Epithelial cell of proximal tubule (primary cell): ENCODE data around the gene PAQR9. TPM values are rescaled to one million over a fixed set of nuclear protein-coding genes. Genes with fewer than 3 reads are reported as not detected.

Source experiments
- DNase-seq: peaks from one replicate; pipeline ENCODE4 v3.0.0-alpha.2; 2011; ENCODE audit warnings: low read depth
- H3K4me3 ChIP-seq: 2 replicates; pipeline ENCODE4 v1.5.1; 2011; ENCODE audit warnings: low read depth, mild to moderate bottlenecking, low read length
- total RNA-seq: library from RNA; depleted of rRNA; stranded (reverse); fragments of >200 nt; gene quantifications from 2 replicates; pipeline ENCODE4 v1.2.3, GENCODE V29; 2015
- TF ChIP-seq, protein P1 (sequence below): conservative IDR thresholded peaks from 2 replicates; pipeline ENCODE4 v1.5.1; 2012; ENCODE audit warnings: low read depth, mild to moderate bottlenecking, low read length

Gene PAQR9
- total RNA-seq, 1 donor from 2014 or later, result 0.63 TPM

DNA sequence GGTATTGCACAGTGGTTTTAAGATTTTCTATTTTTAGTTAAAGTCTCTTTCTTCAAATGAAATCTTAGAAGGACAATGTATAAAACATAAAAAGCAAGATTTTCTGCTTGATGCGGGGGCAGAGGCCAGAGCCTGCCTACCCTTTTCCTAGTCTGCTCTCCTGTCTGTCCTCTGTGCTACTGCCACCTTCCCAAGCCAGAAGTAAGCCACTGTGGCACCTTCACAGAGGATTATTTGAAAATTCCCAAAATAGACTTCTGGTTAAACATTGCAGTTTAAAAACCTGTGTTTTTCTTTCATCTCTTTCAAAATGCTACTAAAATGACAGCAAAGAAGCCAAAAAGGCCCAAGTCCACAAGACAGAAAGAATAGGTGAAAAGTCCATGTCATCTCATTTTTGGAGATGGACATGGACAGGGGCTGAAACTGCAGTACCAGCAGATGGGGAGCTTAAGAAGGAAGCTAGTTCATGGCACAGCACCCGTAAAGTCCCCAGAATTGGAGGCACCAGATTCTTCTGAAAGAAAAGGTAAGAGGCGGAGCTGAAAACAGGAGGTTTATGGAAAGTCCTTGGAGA, 37.0 kb downstream of the PAQR9 start:
- TF ChIP-seq, protein P1, sequence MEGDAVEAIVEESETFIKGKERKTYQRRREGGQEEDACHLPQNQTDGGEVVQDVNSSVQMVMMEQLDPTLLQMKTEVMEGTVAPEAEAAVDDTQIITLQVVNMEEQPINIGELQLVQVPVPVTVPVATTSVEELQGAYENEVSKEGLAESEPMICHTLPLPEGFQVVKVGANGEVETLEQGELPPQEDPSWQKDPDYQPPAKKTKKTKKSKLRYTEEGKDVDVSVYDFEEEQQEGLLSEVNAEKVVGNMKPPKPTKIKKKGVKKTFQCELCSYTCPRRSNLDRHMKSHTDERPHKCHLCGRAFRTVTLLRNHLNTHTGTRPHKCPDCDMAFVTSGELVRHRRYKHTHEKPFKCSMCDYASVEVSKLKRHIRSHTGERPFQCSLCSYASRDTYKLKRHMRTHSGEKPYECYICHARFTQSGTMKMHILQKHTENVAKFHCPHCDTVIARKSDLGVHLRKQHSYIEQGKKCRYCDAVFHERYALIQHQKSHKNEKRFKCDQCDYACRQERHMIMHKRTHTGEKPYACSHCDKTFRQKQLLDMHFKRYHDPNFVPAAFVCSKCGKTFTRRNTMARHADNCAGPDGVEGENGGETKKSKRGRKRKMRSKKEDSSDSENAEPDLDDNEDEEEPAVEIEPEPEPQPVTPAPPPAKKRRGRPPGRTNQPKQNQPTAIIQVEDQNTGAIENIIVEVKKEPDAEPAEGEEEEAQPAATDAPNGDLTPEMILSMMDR, result no peak
- no peak overlapping the region for H3K4me3 ChIP-seq
- no peak for DNase-seq

DNA sequence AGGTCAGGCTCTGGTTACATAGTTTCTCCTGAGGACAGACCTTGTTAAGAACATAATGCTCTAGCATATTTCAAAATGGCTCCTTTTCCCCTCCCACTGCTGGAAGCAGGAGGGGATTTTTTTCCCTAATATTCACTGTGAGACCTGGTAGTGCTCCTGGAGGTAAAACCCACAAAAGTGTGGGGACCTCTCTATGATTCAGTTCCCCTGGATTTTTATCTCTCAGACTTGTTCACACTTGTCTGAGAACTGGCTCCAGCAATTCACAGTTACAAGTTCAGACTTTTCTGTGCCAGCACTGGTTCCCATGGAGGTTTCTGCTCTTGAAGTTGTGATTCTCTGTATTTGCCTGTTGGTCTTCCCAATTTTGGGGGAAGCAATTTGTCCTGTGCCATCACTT, 38.3 kb downstream of the PAQR9 start:
- TF ChIP-seq, protein P1, result no peak
- H3K4me3 ChIP-seq, result no peak overlapping the region
- no peak for DNase-seq

DNA sequence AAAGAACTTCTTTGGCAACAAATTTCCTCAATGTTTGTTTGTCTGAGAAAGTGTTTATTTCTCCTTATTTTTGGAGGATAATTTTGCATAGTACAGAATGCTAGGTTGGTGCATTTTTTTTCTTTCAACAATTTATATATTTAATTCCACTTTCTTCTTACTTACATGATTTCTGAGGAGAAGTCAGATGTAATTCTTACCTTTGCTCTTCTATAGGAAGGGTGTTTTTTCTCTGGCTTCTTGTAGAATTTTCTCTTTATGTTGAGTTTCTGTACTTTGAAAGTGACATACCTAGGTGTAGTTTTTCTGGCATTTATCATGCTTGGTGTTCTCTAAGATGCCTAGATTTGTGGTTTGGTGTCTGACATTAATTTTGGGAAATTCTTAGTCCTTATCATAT, 39.8 kb downstream of the PAQR9 start:
- TF ChIP-seq, protein P1, result no peak
- no peak for DNase-seq

DNA sequence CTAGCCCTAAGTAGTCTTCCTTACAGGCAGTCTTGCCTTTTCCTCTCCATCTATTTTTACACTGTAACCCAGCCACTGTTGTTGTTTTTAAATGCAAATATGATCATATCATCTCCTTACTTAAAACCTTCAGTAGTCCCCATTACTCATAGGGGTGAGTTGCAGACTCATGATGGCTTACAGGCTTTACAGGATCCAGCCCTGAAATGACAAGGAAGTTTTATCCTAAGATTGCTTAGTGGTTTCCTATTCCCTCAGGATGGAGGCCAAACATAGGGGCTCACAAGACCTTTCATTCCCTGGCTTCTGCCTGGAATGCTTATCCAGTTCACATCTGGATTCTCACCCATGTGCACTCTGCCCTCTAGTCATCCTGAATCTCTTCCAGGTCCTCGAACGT, 46.9 kb downstream of the PAQR9 start:
- H3K4me3 ChIP-seq, result no peak overlapping the region
- TF ChIP-seq, protein P1, result no peak
- DNase-seq, result no peak

More for the DNA sequence above, 39.8 kb downstream of the PAQR9 start:
- no peak overlapping the region for H3K4me3 ChIP-seq

DNA sequence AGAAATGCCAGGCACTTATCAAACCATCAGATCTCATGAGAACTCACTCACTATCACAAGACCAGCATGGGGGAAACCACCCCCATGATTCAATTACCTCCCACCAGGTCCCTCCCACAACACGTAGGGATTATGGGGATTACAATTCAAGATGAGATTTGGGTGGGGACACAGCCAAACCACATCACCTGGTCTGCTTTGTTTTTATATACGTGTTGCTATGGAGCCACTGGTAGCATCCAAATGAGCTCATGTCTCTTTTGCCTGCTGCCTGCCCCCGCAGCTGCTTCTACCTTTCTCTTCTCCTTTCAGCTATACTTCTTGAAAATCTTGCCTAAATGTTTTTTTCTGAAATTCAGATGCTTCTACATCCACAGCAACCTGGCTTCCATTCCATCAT, 47.8 kb downstream of the PAQR9 start:
- DNase-seq, result no peak
- TF ChIP-seq, protein P1, result no peak
- H3K4me3 ChIP-seq, result no peak overlapping the region

DNA sequence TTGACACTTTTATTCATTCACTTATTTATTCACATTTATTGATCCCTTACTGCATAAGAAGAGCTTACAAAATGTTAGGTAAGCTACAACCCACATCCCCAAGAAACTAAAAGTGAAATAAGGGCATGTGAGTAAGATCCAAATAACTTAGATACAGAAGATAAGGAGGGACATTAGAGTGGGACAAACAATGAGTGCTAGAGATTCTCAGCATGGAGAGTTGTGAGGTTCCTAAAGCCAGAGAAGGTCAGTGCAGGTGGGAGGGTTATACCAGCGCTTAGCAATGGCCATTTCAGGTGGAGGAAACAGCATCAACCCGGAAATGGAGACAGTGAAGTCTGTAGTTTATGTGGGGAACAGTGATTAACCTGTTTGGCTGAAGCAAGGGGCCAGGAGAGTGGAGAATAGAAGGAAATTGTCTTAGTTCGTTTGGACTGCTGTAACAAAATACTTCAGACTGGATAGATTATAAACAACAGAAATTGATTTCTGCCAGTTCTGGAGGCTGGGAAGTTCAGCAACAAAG, 49.1 kb downstream of the PAQR9 start:
- H3K4me3 ChIP-seq, result no peak overlapping the region
- TF ChIP-seq, protein P1, result no peak
- no peak for DNase-seq

DNA sequence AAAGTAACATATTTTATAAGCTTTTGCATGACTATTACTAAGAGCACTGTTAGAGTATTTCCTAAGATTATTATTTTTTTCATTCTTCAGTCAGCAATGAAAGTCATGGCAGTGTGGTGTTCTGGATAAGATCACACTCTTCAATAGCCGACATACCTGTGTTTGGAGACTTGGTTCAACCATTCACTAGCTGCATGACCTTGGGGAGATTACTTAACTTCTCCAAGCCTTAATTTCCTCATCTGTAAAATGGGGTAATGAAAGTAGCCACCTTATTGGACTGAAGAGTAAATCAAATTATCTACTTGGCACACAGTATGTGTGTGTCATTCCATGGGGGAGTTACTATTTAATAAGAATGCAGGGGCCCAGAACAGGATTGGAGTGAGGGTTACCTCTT, 50.0 kb downstream of the PAQR9 start:
- no peak overlapping the region for H3K4me3 ChIP-seq
- no peak for DNase-seq
- TF ChIP-seq, protein P1, result no peak
